Measurements from ENCODE around the gene CFAP210.

Gene CFAP210, protein sequence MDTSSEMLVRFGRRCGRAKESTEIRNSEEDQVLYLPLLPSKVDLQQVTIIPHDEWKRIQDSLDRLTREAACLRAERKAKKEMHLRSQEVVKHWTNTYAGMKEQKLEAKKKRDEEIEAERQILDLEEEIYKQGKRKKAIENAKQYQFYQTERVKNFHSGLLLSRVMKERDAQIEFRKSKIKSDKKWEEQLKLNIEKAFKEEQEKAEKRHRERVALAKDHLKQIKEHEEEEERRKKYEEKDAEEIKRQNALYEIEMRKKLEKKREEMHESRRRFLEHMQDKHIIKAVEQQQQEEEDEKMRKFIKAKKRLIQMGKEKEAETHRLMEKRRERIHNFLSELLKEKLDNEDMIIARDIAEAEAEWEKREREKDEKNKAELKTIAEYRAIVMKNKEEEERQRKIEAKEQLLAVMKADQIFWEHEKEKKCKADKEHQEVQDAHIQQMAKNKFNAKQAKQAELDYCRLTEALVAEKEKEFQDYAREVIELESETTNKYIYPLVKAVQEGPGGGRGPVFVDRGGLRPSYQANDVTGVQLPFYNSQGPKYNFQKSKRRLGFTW

DNA sequence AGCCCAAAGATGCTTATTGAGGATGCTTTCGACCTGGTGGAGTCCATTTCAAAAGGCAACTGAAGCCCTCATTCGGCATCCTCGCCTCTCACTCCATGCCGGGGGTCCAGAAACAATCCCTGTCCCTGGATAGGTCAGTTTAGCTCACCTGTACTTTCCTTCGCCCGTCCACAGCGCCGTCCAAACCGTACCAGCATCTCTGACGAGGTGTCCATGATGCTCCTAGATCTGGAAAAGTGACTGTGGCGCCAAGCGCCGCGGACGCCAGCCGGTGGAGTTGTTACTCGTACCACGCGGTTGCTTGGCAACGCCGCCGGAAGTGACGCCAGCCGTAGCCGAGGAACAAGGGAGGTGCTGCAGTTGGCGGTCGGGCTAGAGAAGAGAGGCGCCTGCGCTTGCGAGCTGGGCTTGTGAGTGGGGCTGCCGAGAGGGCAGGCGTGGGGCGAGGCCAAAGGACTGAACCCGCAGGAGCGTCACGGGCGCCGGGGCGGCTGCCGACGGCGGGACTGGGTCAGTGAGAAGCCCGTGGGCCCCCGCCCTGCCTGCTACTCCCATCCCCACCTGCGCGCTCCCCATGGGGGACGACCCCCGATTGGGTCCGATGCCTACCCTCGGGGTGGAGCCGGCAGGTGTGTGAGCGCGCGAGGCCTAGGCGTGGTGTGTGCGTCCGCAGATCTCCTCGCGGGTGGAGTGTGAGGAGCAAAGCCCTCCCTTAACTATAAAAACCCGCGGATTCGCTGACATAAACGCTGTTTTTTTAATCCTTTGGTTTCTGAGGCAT lies at the start of gene CFAP210, which contains the start of gene PHOSPHO2:
Gene CFAP210 (minus strand): TSS at position 293 of the 781 bp plus-strand sequence. CDS start 78 bp downstream, at position 215.
Gene PHOSPHO2 (plus strand): TSS at position 357 of the 781 bp plus-strand sequence. CDS start 6,503 bp downstream, outside the sequence.
- DNase-seq (ENCODE audit: low read depth in 2 of 2): peak; percentile 97 to 98
- peak within 1 kb of the TSS; percentile 74 to 88 for H3K4me3 ChIP-seq (replicated peaks in 1 of 2; ENCODE audit: low read depth in 2 of 2, low read length in 2 of 2)
- no peak for TF ChIP-seq CTCF (IDR thresholded peaks at IDR 0.05; ENCODE audit: low read depth, low read length)

- no peak for TF ChIP-seq CTCF (IDR thresholded peaks at IDR 0.05; ENCODE audit: low read depth, low read length)
- no peak for DNase-seq (ENCODE audit: low read depth in 2 of 2)
- no peak overlapping the region for H3K4me3 ChIP-seq (replicated peaks in 1 of 2; ENCODE audit: low read depth in 2 of 2, low read length in 2 of 2)
Measured at GRCh38 chr2:169743549-169743948, 49.3 kb upstream of the CFAP210 start.

GRCh38 chr2:169739351-169739750 lies 45.1 kb upstream of the CFAP210 start:
- DNase-seq (ENCODE audit: low read depth in 2 of 2): no peak
- no peak overlapping the region for H3K4me3 ChIP-seq (replicated peaks in 1 of 2; ENCODE audit: low read depth in 2 of 2, low read length in 2 of 2)
- TF ChIP-seq CTCF (IDR thresholded peaks at IDR 0.05; ENCODE audit: low read depth, low read length): no peak

GRCh38 chr2:169738566-169739229 lies 44.5 kb upstream of the CFAP210 start:
- H3K4me3 ChIP-seq (replicated peaks in 1 of 2; ENCODE audit: low read depth in 2 of 2, low read length in 2 of 2): no peak overlapping the region
- no peak for DNase-seq (ENCODE audit: low read depth in 2 of 2)
- TF ChIP-seq CTCF (IDR thresholded peaks at IDR 0.05; ENCODE audit: low read depth, low read length): no peak

DNA sequence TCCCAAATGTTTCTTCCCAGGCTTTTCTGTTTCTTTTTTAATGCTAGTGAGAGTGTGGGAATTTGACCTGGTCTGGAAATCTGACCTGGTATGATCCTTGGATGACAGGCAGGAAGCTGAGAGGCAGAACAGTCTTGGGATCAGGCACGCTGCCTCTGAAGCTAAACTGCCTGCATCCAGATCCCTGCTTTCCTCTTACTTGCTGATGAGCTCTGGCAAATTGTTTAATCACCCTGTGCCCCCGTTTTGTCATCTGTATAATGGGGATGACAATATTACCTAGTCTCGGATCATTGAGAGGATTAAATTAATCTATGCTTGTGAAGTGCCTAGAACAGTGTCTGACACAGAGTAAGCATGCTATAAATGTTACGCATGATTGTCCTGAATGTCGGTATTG lies 42.7 kb upstream of the CFAP210 start:
- no peak for TF ChIP-seq CTCF (IDR thresholded peaks at IDR 0.05; ENCODE audit: low read depth, low read length)
- DNase-seq (ENCODE audit: low read depth in 2 of 2): no peak
- H3K4me3 ChIP-seq (replicated peaks in 1 of 2; ENCODE audit: low read depth in 2 of 2, low read length in 2 of 2): no peak overlapping the region

- no peak for TF ChIP-seq CTCF (IDR thresholded peaks at IDR 0.05; ENCODE audit: low read depth, low read length)
- H3K4me3 ChIP-seq (replicated peaks in 1 of 2; ENCODE audit: low read depth in 2 of 2, low read length in 2 of 2): no peak overlapping the region
- DNase-seq (ENCODE audit: low read depth in 2 of 2): no peak
Measured at GRCh38 chr2:169735623-169736022, 41.4 kb upstream of the CFAP210 start.
